HEK293 (cell line): Measurements from ENCODE around the gene SWI5.
A peak's percentile ranks its signal among the peaks of the same experiment; 100 is the strongest.

Experiments used
- CTCF ChIA-PET: fragments of 350-600 bp; formaldehyde crosslinking; extraction: SDS; loops from one replicate; lab custom pipeline; 2021; ENCODE audit warnings: antibody characterized with exemption; lab: Yijun Ruan, JAX
- POLR2A ChIA-PET: fragments of 300-600 bp; formaldehyde crosslinking; extraction: SDS; loops from one replicate; lab custom pipeline; 2020; ENCODE audit warnings: antibody characterized with exemption, inconsistent platforms; lab: Yijun Ruan, JAX
- H3K27ac ChIP-seq: fragments of 200-500 bp; sonication (Bioruptor generic); 2 replicates; pipeline ENCODE4 v1.5.1; 2014; ENCODE audit warnings: low read depth, low read length, control low read depth, inconsistent platforms; ENCODE audit errors: extremely low read depth
- H3K36me3 ChIP-seq, 2 experiments: fragments of 200-500 bp in 1 of 2; sonication (Bioruptor generic) in 1 of 2; 1 replicate in 1 of 2; 2 replicates in 1 of 2; pipeline ENCODE4 v1.5.1; 2014 to 2017; ENCODE audit warnings: inconsistent platforms in 2 of 2, low read length in 2 of 2; ENCODE audit not compliant: control insufficient read depth in 2 of 2, insufficient read depth in 1 of 2
- H3K4me1 ChIP-seq: fragments of 200-500 bp; sonication (Bioruptor generic); 2 replicates; pipeline ENCODE4 v1.5.1; 2014; ENCODE audit warnings: mild to moderate bottlenecking, low read length, inconsistent platforms; ENCODE audit not compliant: control insufficient read depth, insufficient read depth
- H3K4me3 ChIP-seq: 2 replicates; pipeline ENCODE4 v1.5.1; 2011; ENCODE audit warnings: low read depth, mild to moderate bottlenecking, control low read depth, low read length, moderate library complexity
- H3K9me3 ChIP-seq: fragments of 200-500 bp; sonication (Bioruptor generic); 2 replicates; pipeline ENCODE4 v1.5.1; 2014; ENCODE audit warnings: low read depth, low read length, inconsistent platforms; ENCODE audit not compliant: control insufficient read depth, insufficient read depth
- EGR2 ChIP-seq: fragments of 450-650 bp; formaldehyde crosslinking; IDR thresholded peaks from 2 replicates; pipeline ENCODE4 v1.5.1; 2016; ENCODE audit warnings: low read depth, missing biosample characterization, missing genetic modification characterization
- GLI2 ChIP-seq: fragments of 450-650 bp; formaldehyde crosslinking; IDR thresholded peaks from 2 replicates; pipeline ENCODE4; 2017; ENCODE audit warnings: missing biosample characterization, missing genetic modification characterization, low read depth, borderline replicate concordance
- GLI4 ChIP-seq: fragments of 450-650 bp; formaldehyde crosslinking; IDR thresholded peaks from 2 replicates; pipeline ENCODE4 v1.5.1; 2016; ENCODE audit warnings: missing biosample characterization, missing genetic modification characterization
- KLF1 ChIP-seq: fragments of 450-650 bp; formaldehyde crosslinking; IDR thresholded peaks from 2 replicates; pipeline ENCODE4 v1.5.1; 2016; ENCODE audit warnings: missing biosample characterization, missing genetic modification characterization
- OVOL3 ChIP-seq: fragments of 450-650 bp; formaldehyde crosslinking; IDR thresholded peaks from 2 replicates; pipeline ENCODE4 v1.5.1; 2016; ENCODE audit warnings: missing biosample characterization, missing genetic modification characterization
- SP2 ChIP-seq: fragments of 450-650 bp; formaldehyde crosslinking; IDR thresholded peaks from 2 replicates; pipeline ENCODE4 v1.5.1; 2016; ENCODE audit warnings: missing biosample characterization, missing genetic modification characterization
- SP3 ChIP-seq: fragments of 450-650 bp; formaldehyde crosslinking; IDR thresholded peaks from 2 replicates; pipeline ENCODE4 v1.5.1; 2016; ENCODE audit warnings: missing biosample characterization, missing genetic modification characterization
- ZBTB20 ChIP-seq: fragments of 450-650 bp; formaldehyde crosslinking; IDR thresholded peaks from 2 replicates; pipeline ENCODE4 v1.5.1; 2016; ENCODE audit warnings: missing biosample characterization, missing genetic modification characterization
- ZFHX2 ChIP-seq: fragments of 450-650 bp; formaldehyde crosslinking; conservative IDR thresholded peaks from 2 replicates; pipeline ENCODE4 v1.5.1; 2016; ENCODE audit warnings: missing biosample characterization, missing genetic modification characterization
- ZFP37 ChIP-seq: fragments of 450-650 bp; formaldehyde crosslinking; IDR thresholded peaks from 2 replicates; pipeline ENCODE4 v1.5.1; 2016; ENCODE audit warnings: missing biosample characterization, missing genetic modification characterization
- ZNF114 ChIP-seq: fragments of 450-650 bp; formaldehyde crosslinking; IDR thresholded peaks from 2 replicates; pipeline ENCODE4 v1.5.0; 2017; ENCODE audit warnings: missing biosample characterization, missing genetic modification characterization
- ZNF132 ChIP-seq: fragments of 450-650 bp; formaldehyde crosslinking; IDR thresholded peaks from 2 replicates; pipeline ENCODE4 v1.5.1; 2017; ENCODE audit warnings: missing biosample characterization, missing genetic modification characterization, borderline replicate concordance
- ZNF146 ChIP-seq: fragments of 450-650 bp; formaldehyde crosslinking; IDR thresholded peaks from 2 replicates; pipeline ENCODE4 v1.5.1; 2016; ENCODE audit warnings: missing biosample characterization, missing genetic modification characterization
- ZNF214 ChIP-seq: fragments of 450-650 bp; formaldehyde crosslinking; IDR thresholded peaks from 2 replicates; pipeline ENCODE4 v1.5.1; 2017; ENCODE audit warnings: missing biosample characterization, mild to moderate bottlenecking, missing genetic modification characterization, borderline replicate concordance
- ZNF335 ChIP-seq: fragments of 450-650 bp; formaldehyde crosslinking; conservative IDR thresholded peaks from 2 replicates; pipeline ENCODE4 v1.5.1; 2016; ENCODE audit warnings: missing biosample characterization, missing genetic modification characterization
- ZNF600 ChIP-seq: fragments of 450-650 bp; formaldehyde crosslinking; IDR thresholded peaks from 2 replicates; pipeline ENCODE4 v1.5.1; 2016; ENCODE audit warnings: missing biosample characterization, missing genetic modification characterization
- ZNF626 ChIP-seq: fragments of 450-650 bp; sonication (Bioruptor Pico); formaldehyde crosslinking; IDR thresholded peaks from 2 replicates; pipeline ENCODE4 v1.5.1; 2018; ENCODE audit warnings: missing biosample characterization, missing genetic modification characterization, inconsistent platforms
- ZNF664 ChIP-seq: fragments of 450-650 bp; formaldehyde crosslinking; IDR thresholded peaks from 2 replicates; pipeline ENCODE4 v1.5.1; 2016; ENCODE audit warnings: missing biosample characterization, missing genetic modification characterization
- ZNF747 ChIP-seq: fragments of 450-650 bp; formaldehyde crosslinking; IDR thresholded peaks from 2 replicates; pipeline ENCODE4 v1.5.1; 2016; ENCODE audit warnings: missing biosample characterization, missing genetic modification characterization
- TF ChIP-seq, protein P1 (sequence below): sonication (generic); formaldehyde crosslinking; IDR thresholded peaks from 2 replicates; pipeline ENCODE4 v1.8.1; 2022; ENCODE audit warnings: mild to moderate bottlenecking, moderate library complexity, missing genetic modification reagents
- TF ChIP-seq, protein P2 (sequence below): fragments of 450-650 bp; formaldehyde crosslinking; IDR thresholded peaks from 2 replicates; pipeline ENCODE4 v1.5.1; 2016; ENCODE audit warnings: missing biosample characterization, missing genetic modification characterization
- TF ChIP-seq, protein P3 (sequence below): fragments of 450-650 bp; IDR thresholded peaks from 2 replicates; pipeline ENCODE4 v1.5.1; 2018; ENCODE audit warnings: missing biosample characterization, missing genetic modification characterization

Gene SWI5

DNA sequence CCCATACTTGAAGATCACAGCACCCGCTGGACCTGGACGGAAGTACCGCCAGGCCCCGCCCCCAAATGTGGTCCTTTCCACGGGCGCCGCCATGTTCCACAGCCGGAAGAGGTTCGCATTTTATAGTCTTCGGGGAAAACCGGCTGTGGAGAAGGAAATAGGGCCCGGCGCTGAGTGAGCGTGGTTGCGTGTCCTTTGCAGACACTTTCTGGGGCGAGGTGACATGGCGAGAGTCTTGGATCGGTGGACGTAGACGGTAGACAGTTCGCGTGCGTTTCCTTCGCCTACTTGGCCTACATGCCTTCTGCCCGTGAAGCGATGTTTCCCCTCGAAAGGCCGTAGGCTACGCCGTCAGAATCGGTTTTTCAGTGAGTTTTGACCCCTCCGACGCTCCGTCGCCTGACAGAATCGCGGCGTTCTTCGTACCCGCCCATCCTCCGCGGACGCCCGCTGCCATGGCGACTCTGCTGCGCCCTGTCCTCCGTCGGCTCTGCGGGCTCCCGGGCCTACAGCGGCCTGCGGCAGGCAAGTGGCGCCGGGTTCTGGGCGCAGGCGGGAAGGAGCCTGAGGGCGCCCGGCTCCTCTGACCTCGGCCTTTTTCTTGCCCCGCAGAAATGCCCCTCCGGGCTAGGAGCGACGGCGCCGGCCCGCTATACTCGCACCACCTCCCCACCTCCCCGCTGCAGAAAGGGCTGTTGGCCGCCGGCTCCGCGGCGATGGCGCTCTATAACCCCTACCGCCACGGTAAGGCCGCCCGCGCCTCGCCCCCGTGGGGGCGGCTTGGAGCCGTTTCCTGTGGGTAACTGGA lies 46.5 kb downstream of the SWI5 start, which contains the start of the genes COQ4 and TRUB2 (continued):
- no peak for TF ChIP-seq ZNF335 (tag by site-specific recombination)
- peak; percentile 39; the same call in 1 of the 2 replicates for TF ChIP-seq ZFHX2 (tag by site-specific recombination)
- TF ChIP-seq, protein P1, sequence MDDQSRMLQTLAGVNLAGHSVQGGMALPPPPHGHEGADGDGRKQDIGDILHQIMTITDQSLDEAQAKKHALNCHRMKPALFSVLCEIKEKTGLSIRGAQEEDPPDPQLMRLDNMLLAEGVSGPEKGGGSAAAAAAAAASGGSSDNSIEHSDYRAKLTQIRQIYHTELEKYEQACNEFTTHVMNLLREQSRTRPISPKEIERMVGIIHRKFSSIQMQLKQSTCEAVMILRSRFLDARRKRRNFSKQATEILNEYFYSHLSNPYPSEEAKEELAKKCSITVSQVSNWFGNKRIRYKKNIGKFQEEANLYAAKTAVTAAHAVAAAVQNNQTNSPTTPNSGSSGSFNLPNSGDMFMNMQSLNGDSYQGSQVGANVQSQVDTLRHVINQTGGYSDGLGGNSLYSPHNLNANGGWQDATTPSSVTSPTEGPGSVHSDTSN (CRISPR knock-in tag), result peak; percentile 71
- peak; percentile 22; the same call in 1 of the 2 replicates for TF ChIP-seq EGR2 (tag by site-specific recombination)
- peak; percentile 86 for TF ChIP-seq GLI4

DNA sequence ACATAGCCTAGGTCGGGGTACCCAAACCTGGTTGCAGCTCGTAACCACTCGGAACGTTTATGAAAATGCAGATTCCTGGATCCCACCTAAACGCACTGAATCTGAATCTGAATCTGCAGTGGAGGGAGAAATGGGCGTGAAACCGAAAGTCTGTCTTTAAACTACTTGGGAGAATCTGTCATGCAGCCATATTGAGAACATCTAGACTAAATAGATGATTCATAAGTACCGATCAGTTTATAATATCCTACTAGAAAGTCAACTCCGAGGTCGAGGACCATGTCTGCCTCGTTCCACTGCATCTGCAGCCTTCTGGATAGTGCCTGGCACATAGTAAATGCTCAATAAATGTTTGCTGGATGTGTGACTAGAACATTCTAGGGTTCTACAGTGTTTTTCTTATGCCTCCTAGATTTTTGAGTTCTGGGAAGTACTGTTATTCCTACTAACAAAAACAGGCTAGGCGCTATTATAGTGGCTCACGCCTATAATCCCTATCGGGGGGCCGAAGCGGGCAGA lies 47.2 kb downstream of the SWI5 start:
- Histone ChIP-seq H3K4me3 (peak overlapping the region; percentile 87), H3K4me1 (no peaks in the 10 kb centered on the region), H3K36me3 (peaks cover 0 to 38% of the 10 kb centered on the region in 2 experiments; a peak in 1 of 3 replicates), H3K9me3 (no peaks in the 10 kb centered on the region), H3K27ac (peak overlapping the region; percentile 54)
- ChIA-PET POLR2A (no interaction called here), CTCF (interaction anchor here (0.7 kb wide), 1 partner anchor 28 kb away, joined by 3 read pairs; no protein-coding TSS in a partner anchor)
- TF ChIP-seq ZNF664 (tag by site-specific recombination) (peak; percentile 92), ZNF600 (tag by site-specific recombination) (no peak), ZBTB20 (tag by site-specific recombination) (peak; percentile 98)
- TF ChIP-seq, protein P2, sequence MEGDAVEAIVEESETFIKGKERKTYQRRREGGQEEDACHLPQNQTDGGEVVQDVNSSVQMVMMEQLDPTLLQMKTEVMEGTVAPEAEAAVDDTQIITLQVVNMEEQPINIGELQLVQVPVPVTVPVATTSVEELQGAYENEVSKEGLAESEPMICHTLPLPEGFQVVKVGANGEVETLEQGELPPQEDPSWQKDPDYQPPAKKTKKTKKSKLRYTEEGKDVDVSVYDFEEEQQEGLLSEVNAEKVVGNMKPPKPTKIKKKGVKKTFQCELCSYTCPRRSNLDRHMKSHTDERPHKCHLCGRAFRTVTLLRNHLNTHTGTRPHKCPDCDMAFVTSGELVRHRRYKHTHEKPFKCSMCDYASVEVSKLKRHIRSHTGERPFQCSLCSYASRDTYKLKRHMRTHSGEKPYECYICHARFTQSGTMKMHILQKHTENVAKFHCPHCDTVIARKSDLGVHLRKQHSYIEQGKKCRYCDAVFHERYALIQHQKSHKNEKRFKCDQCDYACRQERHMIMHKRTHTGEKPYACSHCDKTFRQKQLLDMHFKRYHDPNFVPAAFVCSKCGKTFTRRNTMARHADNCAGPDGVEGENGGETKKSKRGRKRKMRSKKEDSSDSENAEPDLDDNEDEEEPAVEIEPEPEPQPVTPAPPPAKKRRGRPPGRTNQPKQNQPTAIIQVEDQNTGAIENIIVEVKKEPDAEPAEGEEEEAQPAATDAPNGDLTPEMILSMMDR (tag by site-specific recombination), result 0 out of 2 replicates have a peak, but pooled peaks have one; percentile 4
- TF ChIP-seq, all 188 proteins: peak for 3

DNA sequence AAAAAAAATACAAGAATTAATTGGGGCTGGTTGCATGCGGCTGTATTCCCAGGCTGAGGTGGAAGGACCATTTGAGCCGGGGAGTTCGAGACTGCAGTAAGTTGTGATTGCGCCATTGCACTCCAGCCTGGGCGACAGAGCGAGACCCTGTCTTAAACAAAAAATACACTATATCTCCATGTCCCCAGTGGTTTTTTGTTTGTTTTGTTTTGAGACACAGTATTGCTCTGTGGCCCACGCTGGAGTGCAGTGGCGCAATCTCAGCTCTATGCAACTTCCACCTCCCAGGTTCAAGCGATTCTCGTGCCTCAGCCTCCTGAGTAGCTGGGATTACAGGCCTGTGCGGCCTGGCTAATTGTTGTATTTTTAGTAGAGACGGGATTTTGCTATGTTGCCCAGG lies 47.7 kb downstream of the SWI5 start:
- H3K27ac ChIP-seq, result no peak overlapping the region
- TF ChIP-seq OVOL3 (tag by site-specific recombination) (no peak), ZNF626 (no peak), SP2 (no peak), ZNF132 (tag by site-specific recombination) (no peak), KLF1 (tag by site-specific recombination) (no peak), ZNF114 (tag by site-specific recombination) (no peak), ZNF214 (no peak), GLI2 (tag by site-specific recombination) (no peak), SP3 (tag by site-specific recombination) (no peak), ZNF146 (no peak), ZNF747 (tag by site-specific recombination) (no peak), ZFP37 (no peak)
- TF ChIP-seq, protein P3, sequence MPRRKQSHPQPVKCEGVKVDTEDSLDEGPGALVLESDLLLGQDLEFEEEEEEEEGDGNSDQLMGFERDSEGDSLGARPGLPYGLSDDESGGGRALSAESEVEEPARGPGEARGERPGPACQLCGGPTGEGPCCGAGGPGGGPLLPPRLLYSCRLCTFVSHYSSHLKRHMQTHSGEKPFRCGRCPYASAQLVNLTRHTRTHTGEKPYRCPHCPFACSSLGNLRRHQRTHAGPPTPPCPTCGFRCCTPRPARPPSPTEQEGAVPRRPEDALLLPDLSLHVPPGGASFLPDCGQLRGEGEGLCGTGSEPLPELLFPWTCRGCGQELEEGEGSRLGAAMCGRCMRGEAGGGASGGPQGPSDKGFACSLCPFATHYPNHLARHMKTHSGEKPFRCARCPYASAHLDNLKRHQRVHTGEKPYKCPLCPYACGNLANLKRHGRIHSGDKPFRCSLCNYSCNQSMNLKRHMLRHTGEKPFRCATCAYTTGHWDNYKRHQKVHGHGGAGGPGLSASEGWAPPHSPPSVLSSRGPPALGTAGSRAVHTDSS (tag by site-specific recombination), result no peak
- H3K4me1 ChIP-seq, result no peaks in the 10 kb centered on the region
- no peaks in the 10 kb centered on the region for H3K9me3 ChIP-seq
- CTCF ChIA-PET, result interaction anchor here (0.7 kb wide), 1 partner anchor 29 kb away, joined by 3 read pairs; no protein-coding TSS in a partner anchor
- POLR2A ChIA-PET, result interaction anchor here (0.6 kb wide), 1 partner anchor 23 kb away, joined by 3 read pairs; no protein-coding TSS in a partner anchor
- H3K36me3 ChIP-seq, result peaks cover 0 to 41% of the 10 kb centered on the region in 2 experiments; a peak in 1 of 3 replicates
- peak overlapping the region; percentile 87 for H3K4me3 ChIP-seq
